GM19328 (cell line): Measurements from ENCODE around the gene CNTNAP5.

Experiments used
- ATAC-seq: cut with Tn5 transposase; IDR thresholded peaks from one replicate; pipeline ENCODE4 v1.9.1; 2021; ENCODE audit warnings: mild to moderate bottlenecking, moderate library complexity; ENCODE audit not compliant: unreplicated experiment

CNTNAP5 gene

DNA sequence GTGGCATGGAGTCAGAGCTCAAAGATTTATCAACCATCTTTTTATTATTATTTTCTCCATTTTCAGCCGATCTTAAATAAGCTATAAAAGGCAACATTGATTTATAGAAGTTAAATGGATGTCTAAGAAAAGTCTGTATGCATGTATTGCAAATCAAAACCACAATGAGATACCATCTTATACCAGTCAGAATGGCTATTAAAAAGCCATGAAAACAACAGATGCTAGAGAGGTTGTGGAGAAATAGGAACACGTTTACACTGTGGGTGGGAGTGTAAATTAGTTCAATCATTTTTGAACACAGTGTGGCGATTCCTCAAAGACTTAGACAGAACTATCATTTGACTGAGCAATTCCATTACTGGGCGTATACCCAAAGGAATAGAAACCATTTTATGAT, 731.0 kb downstream of the CNTNAP5 start:
- ATAC-seq, result no peak

DNA sequence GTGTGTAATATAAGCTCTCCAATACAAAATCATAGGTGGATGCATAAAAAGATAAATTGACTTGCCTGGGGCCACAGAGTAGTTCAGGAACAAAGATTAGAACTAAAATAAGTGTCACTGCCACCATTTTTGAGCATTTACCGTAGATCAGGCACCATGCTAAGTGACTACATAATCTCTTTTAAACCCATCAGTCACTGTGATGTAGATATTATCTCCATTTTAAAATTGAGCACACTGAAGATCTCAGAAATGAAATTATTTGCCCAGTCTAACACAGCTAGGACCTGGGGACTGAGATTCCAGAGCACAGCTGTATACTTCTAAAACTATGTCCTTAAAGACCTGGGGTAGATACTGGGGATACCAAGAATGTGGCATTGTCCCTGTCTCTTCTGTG, 737.3 kb downstream of the CNTNAP5 start:
- ATAC-seq, result no peak

- no peak for ATAC-seq
These were observed 738.5 kb downstream of the CNTNAP5 start for GRCh38 chr2:124763611-124764010.

DNA sequence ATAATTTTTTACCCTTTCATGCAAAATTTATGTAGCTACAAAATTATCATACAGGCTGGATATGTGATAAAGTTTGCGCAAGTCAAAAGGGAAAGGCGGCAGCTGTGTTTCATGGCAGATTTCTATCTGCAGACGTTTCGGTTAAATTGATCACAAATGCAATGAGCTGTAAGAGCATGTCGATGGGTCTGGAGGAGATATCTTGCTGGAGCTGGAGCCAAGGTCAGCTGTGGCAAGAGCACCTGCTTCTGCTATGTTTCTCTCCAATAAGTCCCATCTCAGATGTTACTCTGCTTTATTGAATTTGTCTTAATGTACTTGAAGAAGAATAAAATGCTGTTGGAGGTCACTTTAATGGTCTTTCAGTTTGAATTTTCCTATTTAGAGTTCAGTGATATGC, 749.7 kb downstream of the CNTNAP5 start:
- ATAC-seq, result no peak

- ATAC-seq, result no peak
These were observed 751.2 kb downstream of the CNTNAP5 start for GRCh38 chr2:124776332-124776731.

DNA sequence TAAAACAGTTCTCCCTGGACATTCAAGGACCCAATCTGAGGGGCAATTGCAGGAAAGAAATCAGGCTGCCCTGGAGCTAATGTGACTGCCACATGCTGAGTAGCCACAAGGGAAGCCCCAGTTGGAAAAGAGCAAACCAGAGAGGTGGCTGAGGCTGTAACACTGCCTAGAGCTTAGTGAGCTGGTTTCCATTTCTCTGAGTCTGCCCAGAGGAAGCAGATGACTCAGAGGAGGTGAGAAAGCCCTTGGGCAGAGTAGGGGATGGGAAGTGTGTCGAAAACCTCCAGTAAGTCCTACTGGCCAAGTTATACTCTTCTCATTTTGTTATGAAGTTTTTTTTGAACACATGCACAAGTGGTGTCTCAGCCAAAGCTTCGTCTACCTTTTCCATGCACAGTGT, 753.0 kb downstream of the CNTNAP5 start:
- ATAC-seq, result no peak

DNA sequence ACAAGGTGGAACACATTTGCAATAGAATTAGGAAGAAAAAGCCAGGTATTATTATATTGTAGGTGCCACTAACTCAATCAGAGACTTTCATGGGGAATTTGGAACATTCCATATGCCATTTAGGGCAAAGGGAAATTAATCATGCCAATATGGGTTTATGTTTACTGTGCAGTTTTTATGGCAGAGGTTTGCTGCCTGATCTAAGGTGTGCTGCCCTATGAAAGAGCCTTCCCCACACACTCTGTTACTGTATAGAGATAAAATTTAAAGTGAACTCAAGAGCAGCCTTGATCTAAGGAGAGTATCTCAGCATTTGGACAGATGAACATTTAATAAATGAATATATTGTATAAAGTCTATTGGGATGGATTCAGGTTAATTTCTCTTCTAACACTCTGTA, 771.6 kb downstream of the CNTNAP5 start:
- ATAC-seq, result no peak

GRCh38 chr2:124797049-124797448, 772.0 kb downstream of the CNTNAP5 start:
- ATAC-seq, result no peak

- no peak for ATAC-seq
These were observed 773.5 kb downstream of the CNTNAP5 start for GRCh38 chr2:124798551-124798950.

GRCh38 chr2:124804014-124804940, 779.2 kb downstream of the CNTNAP5 start:
- ATAC-seq, result no peak

DNA sequence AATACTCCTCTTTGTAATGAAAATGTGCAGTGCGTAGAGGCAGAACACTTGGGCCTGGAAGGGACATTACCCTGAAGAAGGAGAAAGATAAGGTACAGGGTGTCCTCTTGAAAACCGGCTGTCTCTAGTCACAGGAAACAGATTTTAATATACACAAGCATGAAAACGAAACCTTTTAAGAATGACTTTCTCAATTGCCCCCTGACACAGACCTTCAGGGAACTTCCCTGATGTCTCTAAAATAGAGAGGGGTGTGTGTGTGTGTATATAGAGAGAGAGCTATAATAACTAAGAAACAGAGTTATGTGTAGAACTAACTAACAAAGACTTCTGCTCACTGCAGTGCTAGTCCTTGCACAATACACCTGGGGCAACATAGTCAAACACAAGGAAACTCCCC, 780.0 kb downstream of the CNTNAP5 start:
- ATAC-seq, result peak; percentile 61

GRCh38 chr2:124810132-124810531, 785.0 kb downstream of the CNTNAP5 start:
- no peak for ATAC-seq

DNA sequence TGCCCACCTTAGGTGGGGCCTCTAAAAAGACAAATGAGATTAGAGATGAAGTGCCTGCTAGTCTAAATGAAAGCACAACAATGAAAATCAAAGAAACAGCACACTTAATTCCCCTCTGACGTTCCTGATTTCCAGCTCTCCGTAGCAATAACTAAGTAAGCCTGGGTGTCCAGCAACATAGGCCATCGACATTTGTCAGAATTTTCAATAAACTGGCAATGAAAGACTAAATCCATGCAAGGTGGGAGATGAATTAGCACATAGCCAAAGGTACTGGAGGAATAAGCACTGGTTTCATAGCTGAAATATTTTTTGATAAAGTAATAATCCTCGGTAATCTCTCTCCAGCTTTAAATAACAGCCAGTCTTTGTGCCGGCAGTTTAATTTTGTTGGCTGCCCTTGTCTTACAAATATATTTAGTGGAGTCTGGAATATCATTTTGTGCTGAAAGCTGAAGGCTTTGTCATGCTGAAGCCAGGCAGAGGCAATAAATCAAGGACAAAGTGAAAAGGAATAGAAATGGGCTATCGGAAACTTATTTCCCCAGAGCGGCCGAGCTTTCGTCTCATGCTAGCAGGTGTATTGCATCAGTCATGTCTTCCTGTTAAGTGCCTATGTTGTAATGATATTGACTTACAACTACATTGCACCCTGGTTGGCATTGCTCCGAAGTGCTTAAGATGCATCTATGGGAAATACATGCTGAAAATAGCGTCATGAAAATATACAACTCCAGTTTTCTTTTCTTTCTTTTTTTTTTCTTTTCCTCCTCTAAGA, 790.1 kb downstream of the CNTNAP5 start:
- no peak for ATAC-seq

DNA sequence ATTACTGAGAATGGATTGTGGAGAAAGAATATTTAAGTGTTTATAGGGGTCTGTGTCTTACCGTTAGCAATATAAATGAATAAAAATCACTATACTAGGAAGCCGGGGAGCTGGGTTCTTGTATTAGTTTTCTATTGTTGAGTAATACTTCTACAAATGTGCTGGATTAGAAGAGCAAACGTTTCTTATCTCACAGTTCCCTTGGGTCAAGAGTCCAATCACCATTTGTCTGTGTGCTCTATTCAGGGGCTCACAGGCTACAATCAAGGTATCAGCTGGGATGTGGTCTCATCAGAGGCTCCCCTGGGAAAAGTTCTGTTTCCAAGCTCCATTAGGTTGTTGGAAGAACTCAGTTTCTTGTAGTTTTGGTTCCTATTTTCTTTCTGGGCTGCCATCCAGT, 790.9 kb downstream of the CNTNAP5 start:
- ATAC-seq, result no peak

DNA sequence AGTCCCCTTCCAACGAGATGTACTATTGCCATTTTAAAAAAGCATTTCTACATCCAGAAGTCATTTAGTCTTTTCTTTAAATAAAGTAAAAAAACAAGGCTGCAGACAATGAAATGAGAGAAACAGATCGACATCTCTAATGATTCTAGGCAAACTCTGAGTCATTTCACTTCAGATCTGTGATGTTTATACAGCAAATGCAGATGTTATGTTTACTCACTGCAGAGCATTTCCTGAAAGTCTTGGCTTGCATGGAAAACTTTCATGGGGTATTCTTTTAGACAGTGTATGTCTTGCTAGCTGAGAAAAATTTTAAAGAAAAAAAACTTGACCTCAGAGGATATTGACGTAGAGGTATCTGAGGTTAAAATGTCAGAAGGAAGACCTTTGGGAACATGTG, 797.4 kb downstream of the CNTNAP5 start:
- ATAC-seq, result no peak

DNA sequence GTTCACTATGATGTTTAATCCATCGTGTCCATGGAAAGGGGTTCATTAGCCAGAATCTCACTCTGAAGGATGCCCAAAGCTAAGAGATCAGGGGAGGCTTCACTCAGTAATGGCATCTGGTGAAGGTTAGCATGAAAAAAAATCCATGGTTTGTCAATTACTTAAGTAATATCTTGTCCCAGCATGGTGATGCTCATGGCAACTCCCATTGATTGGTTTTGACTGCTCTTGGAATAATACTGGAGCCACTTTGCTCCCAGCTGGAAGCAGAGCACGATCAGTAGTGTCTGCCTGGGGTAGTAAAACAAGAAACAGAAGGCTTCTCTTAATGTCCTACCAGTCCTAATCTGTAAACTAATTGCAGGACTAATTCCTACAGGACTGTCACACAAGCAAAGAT, 799.4 kb downstream of the CNTNAP5 start:
- no peak for ATAC-seq

DNA sequence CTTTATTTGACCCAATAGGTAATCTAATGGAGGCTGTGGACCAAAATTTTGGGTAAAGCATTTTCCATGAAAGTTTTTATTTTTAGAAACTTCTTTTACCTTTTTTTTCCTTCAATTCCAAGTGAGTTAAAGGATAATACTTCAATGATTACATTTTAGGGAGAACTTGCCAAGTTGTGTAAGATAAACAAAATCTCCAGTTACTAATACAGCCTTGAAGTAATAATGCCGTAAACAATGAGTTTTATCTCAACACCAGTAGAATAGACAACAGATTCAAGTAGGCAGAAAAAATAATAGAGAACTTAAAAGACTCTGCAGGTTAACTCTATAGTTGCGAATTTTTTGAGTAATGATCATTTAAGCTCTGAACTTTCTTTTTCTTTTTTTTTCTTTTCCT, 807.4 kb downstream of the CNTNAP5 start:
- ATAC-seq, result no peak

GRCh38 chr2:124834331-124834730, 809.2 kb downstream of the CNTNAP5 start:
- ATAC-seq, result no peak

GRCh38 chr2:124835331-124835730, 810.2 kb downstream of the CNTNAP5 start:
- no peak for ATAC-seq

DNA sequence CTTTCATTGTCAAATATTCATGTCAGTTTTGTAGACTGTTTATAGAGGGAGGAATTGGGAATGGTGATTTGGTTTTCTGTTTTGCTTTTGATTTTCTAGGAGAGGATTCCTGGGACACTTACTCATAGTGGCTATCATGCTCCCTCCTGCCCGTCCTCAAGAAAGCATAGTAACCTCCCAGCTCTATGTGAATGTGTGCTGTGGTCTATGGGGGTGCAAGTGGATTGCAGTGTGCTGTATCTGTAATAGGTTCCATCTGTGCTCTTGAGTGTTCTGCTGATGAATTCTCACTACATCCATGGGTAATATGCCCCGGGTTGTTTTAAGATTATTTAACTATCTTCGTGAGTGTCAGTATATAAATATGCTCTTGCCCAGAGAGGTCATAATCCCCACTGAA, 811.3 kb downstream of the CNTNAP5 start:
- no peak for ATAC-seq

- ATAC-seq, result no peak
These were observed 812.4 kb downstream of the CNTNAP5 start for GRCh38 chr2:124837496-124837895.

- no peak for ATAC-seq
These were observed 813.3 kb downstream of the CNTNAP5 start for GRCh38 chr2:124838406-124838805.
